WTC11 (cell line): ENCODE data around the gene MED27. TPM values are rescaled to one million over a fixed set of nuclear protein-coding genes. Genes with fewer than 3 reads are reported as not detected.

Source experiments
- CBFB ChIP-seq: sonication (generic); formaldehyde crosslinking; IDR thresholded peaks from 2 replicates; pipeline ENCODE4 v1.8.1; 2022; ENCODE audit warnings: mild to moderate bottlenecking, low read depth, missing genetic modification reagents
- ESRRA ChIP-seq: sonication (generic); formaldehyde crosslinking; IDR thresholded peaks from 2 replicates; pipeline ENCODE4 v1.8.1; 2022; ENCODE audit warnings: mild to moderate bottlenecking, missing genetic modification reagents, borderline replicate concordance
- GABPB1 ChIP-seq: sonication (generic); formaldehyde crosslinking; IDR thresholded peaks from 2 replicates; pipeline ENCODE4 v1.8.1; 2023; ENCODE audit warnings: mild to moderate bottlenecking, missing genetic modification reagents
- HMGXB4 ChIP-seq: sonication (generic); formaldehyde crosslinking; IDR thresholded peaks from 2 replicates; pipeline ENCODE4 v1.8.1; 2023; ENCODE audit warnings: mild to moderate bottlenecking, moderate library complexity, missing genetic modification reagents
- IRF2 ChIP-seq: sonication (generic); formaldehyde crosslinking; IDR thresholded peaks from 2 replicates; pipeline ENCODE4 v1.8.0; 2022; ENCODE audit warnings: low read depth, missing genetic modification reagents, borderline replicate concordance
- RELA ChIP-seq: sonication (generic); formaldehyde crosslinking; IDR thresholded peaks from 2 replicates; pipeline ENCODE4 v1.8.1; 2022; ENCODE audit warnings: missing genetic modification reagents, mild to moderate bottlenecking, borderline replicate concordance
- ZBTB43 ChIP-seq: sonication (generic); formaldehyde crosslinking; IDR thresholded peaks from 2 replicates; pipeline ENCODE4 v1.8.1; 2023; ENCODE audit warnings: mild to moderate bottlenecking, missing genetic modification reagents
- ZNF219 ChIP-seq: sonication (generic); formaldehyde crosslinking; IDR thresholded peaks from 2 replicates; pipeline ENCODE4 v1.8.0; 2023; ENCODE audit warnings: missing genetic modification reagents, mild to moderate bottlenecking, borderline replicate concordance
- ZNF281 ChIP-seq: sonication (generic); formaldehyde crosslinking; IDR thresholded peaks from 2 replicates; pipeline ENCODE4 v1.8.0; 2023; ENCODE audit warnings: mild to moderate bottlenecking, missing genetic modification reagents
- ZNF425 ChIP-seq: fragments of 250-450 bp; sonication (Bioruptor Pico); conservative IDR thresholded peaks from 2 replicates; pipeline ENCODE4 v1.9.0; 2021; ENCODE audit warnings: mild to moderate bottlenecking
- total RNA-seq: library from RNA; stranded (reverse); gene quantifications from 3 replicates; pipeline ENCODE4 v1.2.3, GENCODE V29; 2021
- TF ChIP-seq, protein P1 (sequence below): sonication (generic); formaldehyde crosslinking; IDR thresholded peaks from 2 replicates; pipeline ENCODE4 v1.8.0; 2023; ENCODE audit warnings: missing genetic modification reagents
- TF ChIP-seq, protein P2 (sequence below): sonication (generic); formaldehyde crosslinking; IDR thresholded peaks from 2 replicates; pipeline ENCODE4 v1.8.1; 2022; ENCODE audit warnings: low read depth, missing genetic modification reagents, borderline replicate concordance
- TF ChIP-seq, protein P3 (sequence below): fragments of 250-450 bp; sonication (Bioruptor Pico); IDR thresholded peaks from 2 replicates; pipeline ENCODE4 v2.1.2; 2022; ENCODE audit warnings: mild to moderate bottlenecking, moderate library complexity

Gene MED27
- total RNA-seq, 1 experiment from 2014 or later: 27.9 TPM

DNA sequence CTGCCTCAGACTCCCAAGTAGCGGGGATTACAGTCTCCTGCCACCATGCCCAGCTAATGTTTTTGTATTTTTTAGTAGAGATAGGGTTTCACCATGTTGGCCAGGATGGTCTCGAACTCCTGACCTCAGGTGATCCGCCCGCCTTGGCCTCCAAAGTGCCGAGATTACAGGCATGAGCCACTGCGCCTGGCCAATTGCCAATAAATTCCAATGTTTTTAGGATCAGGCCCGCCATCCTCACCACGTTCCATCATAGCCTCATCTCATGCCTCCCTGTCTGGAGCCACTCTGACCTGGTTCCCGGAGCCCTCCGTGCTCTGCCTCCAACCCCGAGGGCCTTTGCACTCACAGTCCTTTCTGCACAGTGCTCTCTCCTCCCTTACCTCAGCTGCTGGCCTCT lies 268.3 kb downstream of the MED27 start (continued):
- TF ChIP-seq IRF2 (CRISPR knock-in tag) (no peak), ZNF425 (CRISPR knock-in tag) (no peak), RELA (CRISPR knock-in tag) (no peak), HMGXB4 (CRISPR knock-in tag) (no peak), GABPB1 (no peak), ZNF219 (no peak), ESRRA (CRISPR knock-in tag) (no peak), ZNF281 (CRISPR knock-in tag) (no peak), ZBTB43 (no peak), CBFB (CRISPR knock-in tag) (no peak)
- TF ChIP-seq, protein P1, sequence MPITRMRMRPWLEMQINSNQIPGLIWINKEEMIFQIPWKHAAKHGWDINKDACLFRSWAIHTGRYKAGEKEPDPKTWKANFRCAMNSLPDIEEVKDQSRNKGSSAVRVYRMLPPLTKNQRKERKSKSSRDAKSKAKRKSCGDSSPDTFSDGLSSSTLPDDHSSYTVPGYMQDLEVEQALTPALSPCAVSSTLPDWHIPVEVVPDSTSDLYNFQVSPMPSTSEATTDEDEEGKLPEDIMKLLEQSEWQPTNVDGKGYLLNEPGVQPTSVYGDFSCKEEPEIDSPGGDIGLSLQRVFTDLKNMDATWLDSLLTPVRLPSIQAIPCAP (CRISPR knock-in tag): no peak
- TF ChIP-seq, protein P2, sequence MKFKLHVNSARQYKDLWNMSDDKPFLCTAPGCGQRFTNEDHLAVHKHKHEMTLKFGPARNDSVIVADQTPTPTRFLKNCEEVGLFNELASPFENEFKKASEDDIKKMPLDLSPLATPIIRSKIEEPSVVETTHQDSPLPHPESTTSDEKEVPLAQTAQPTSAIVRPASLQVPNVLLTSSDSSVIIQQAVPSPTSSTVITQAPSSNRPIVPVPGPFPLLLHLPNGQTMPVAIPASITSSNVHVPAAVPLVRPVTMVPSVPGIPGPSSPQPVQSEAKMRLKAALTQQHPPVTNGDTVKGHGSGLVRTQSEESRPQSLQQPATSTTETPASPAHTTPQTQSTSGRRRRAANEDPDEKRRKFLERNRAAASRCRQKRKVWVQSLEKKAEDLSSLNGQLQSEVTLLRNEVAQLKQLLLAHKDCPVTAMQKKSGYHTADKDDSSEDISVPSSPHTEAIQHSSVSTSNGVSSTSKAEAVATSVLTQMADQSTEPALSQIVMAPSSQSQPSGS (CRISPR knock-in tag): no peak
- TF ChIP-seq, protein P3, sequence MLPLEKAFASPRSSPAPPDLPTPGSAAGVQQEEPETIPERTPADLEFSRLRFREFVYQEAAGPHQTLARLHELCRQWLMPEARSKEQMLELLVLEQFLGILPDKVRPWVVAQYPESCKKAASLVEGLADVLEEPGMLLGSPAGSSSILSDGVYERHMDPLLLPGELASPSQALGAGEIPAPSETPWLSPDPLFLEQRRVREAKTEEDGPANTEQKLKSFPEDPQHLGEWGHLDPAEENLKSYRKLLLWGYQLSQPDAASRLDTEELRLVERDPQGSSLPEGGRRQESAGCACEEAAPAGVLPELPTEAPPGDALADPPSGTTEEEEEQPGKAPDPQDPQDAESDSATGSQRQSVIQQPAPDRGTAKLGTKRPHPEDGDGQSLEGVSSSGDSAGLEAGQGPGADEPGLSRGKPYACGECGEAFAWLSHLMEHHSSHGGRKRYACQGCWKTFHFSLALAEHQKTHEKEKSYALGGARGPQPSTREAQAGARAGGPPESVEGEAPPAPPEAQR (CRISPR knock-in tag): no peak
- TF ChIP-seq, all 79 proteins: peak for 0
